ENCODE data around the gene FTCD. TPM values are rescaled to one million over a fixed set of nuclear protein-coding genes. Genes with fewer than 3 reads are reported as not detected.
"Not testable (repeated sequence)": the region's sequence is repeated elsewhere in the genome, so short reads cannot be mapped to it uniquely, and the experiment has no call there.

Gene FTCD
- total and polyA plus RNA-seq, 2 donors (not counting 1 experiment from before 2014, with no cell fraction given): 0.27 to 1.3 TPM

GRCh38 chr21:46178961-46179360 is 23.6 kb upstream of the FTCD start:
- no peaks in the 10 kb centered on the region for H3K9me3 ChIP-seq (ENCODE audit: control insufficient read depth, insufficient read depth, low read depth, low read length)
- H3K36me3 ChIP-seq (ENCODE audit: control insufficient read depth, insufficient read depth, low read length): no peaks in the 10 kb centered on the region
- no peak overlapping the region for H3K4me3 ChIP-seq (replicated peaks in 1 of 4; ENCODE audit: control extremely low read depth in 1 of 4, insufficient read depth in 1 of 4, low read depth in 3 of 4, low read length in 4 of 4)
- no peak overlapping the region for H2AFZ ChIP-seq (ENCODE audit: low read length)
- no peaks in the 10 kb centered on the region for H4K20me1 ChIP-seq (ENCODE audit: control insufficient read depth, extremely low read depth, insufficient read depth, low read length)
- TF ChIP-seq CTCF (conservative IDR thresholded peaks at IDR 0.05 in 1 of 2, IDR thresholded peaks at IDR 0.05 in 1 of 2; ENCODE audit: low read depth in 1 of 2, low read length in 2 of 2) (no peak), EZH2 (IDR thresholded peaks at IDR 0.05; ENCODE audit: low read length, missing control alignments) (no peak)
- H3K79me2 ChIP-seq (ENCODE audit: control insufficient read depth, insufficient read depth, low read length): no peaks in the 10 kb centered on the region
- no peak overlapping the region for H3K4me2 ChIP-seq (ENCODE audit: extremely low read depth, insufficient read depth, low read length)
- H3K27ac ChIP-seq (ENCODE audit: insufficient read depth, low read length): no peak overlapping the region
- H3K9ac ChIP-seq (ENCODE audit: insufficient read depth, low read length): no peak overlapping the region
- no peak for DNase-seq (ENCODE audit: low read depth in 2 of 2)
- H3K4me1 ChIP-seq (ENCODE audit: control insufficient read depth, extremely low read depth, insufficient read depth, low read length): no peaks in the 10 kb centered on the region
- no peaks in the 10 kb centered on the region for H3K27me3 ChIP-seq (ENCODE audit: control insufficient read depth, insufficient read depth, low read length)

- H3K4me3 ChIP-seq (replicated peaks in 1 of 4; ENCODE audit: control extremely low read depth in 1 of 4, insufficient read depth in 1 of 4, low read depth in 3 of 4, low read length in 4 of 4); H3K9ac ChIP-seq (ENCODE audit: insufficient read depth, low read length); H3K36me3 ChIP-seq (ENCODE audit: control insufficient read depth, insufficient read depth, low read length); H3K4me2 ChIP-seq (ENCODE audit: extremely low read depth, insufficient read depth, low read length); H3K27ac ChIP-seq (ENCODE audit: insufficient read depth, low read length); H3K79me2 ChIP-seq (ENCODE audit: control insufficient read depth, insufficient read depth, low read length); H3K9me3 ChIP-seq (ENCODE audit: control insufficient read depth, insufficient read depth, low read depth, low read length); H3K4me1 ChIP-seq (ENCODE audit: control insufficient read depth, extremely low read depth, insufficient read depth, low read length); H3K27me3 ChIP-seq (ENCODE audit: control insufficient read depth, insufficient read depth, low read length); DNase-seq (ENCODE audit: low read depth in 2 of 2); H2AFZ ChIP-seq (ENCODE audit: low read length); H4K20me1 ChIP-seq (ENCODE audit: control insufficient read depth, extremely low read depth, insufficient read depth, low read length): not testable (repeated sequence)
These were observed 21.2 kb upstream of the FTCD start for GRCh38 chr21:46176443-46177129.

- H3K4me3 ChIP-seq (replicated peaks in 1 of 4; ENCODE audit: control extremely low read depth in 1 of 4, insufficient read depth in 1 of 4, low read depth in 3 of 4, low read length in 4 of 4): no peak overlapping the region
These were observed 18.2 kb upstream of the FTCD start for GRCh38 chr21:46173573-46173972.

More at GRCh38 chr21:46173573-46173972, 18.2 kb upstream of the FTCD start:
- Histone ChIP-seq H3K9ac (ENCODE audit: insufficient read depth, low read length) (no peak overlapping the region), H3K79me2 (ENCODE audit: control insufficient read depth, insufficient read depth, low read length) (no peaks in the 10 kb centered on the region), H4K20me1 (ENCODE audit: control insufficient read depth, extremely low read depth, insufficient read depth, low read length) (no peaks in the 10 kb centered on the region), H3K36me3 (ENCODE audit: control insufficient read depth, insufficient read depth, low read length) (no peaks in the 10 kb centered on the region), H2AFZ (ENCODE audit: low read length) (no peak overlapping the region), H3K4me2 (ENCODE audit: extremely low read depth, insufficient read depth, low read length) (no peak overlapping the region), H3K9me3 (ENCODE audit: control insufficient read depth, insufficient read depth, low read depth, low read length) (no peaks in the 10 kb centered on the region), H3K27ac (ENCODE audit: insufficient read depth, low read length) (no peak overlapping the region), H3K4me1 (ENCODE audit: control insufficient read depth, extremely low read depth, insufficient read depth, low read length) (no peaks in the 10 kb centered on the region), H3K27me3 (ENCODE audit: control insufficient read depth, insufficient read depth, low read length) (no peaks in the 10 kb centered on the region)
- TF ChIP-seq CTCF (conservative IDR thresholded peaks at IDR 0.05 in 1 of 2, IDR thresholded peaks at IDR 0.05 in 1 of 2; ENCODE audit: low read depth in 1 of 2, low read length in 2 of 2) (no peak), EZH2 (IDR thresholded peaks at IDR 0.05; ENCODE audit: low read length, missing control alignments) (no peak)
- DNase-seq (ENCODE audit: low read depth in 2 of 2): no peak

Data from fibroblast of lung (primary cell).